Peyer's patch (tissue), 4 donors: Measurements from ENCODE around the gene TECPR2. TPM values are rescaled to one million over a fixed set of nuclear protein-coding genes. Genes with fewer than 3 reads are reported as not detected.

ENCODE experiments used
- DNase-seq, 3 donors: peaks; one replicate each; pipeline ENCODE4 v3.0.0-alpha.2; 2017 to 2019
- H3K27ac ChIP-seq, 4 donors: fragments of 200-600 bp; sonication (generic); one replicate each; pipeline ENCODE4 v1.5.1; 2016 to 2019
- H3K27me3 ChIP-seq, 2 donors: fragments of 200-600 bp; sonication (generic); one replicate each; pipeline ENCODE4 v1.5.1; 2019
- H3K36me3 ChIP-seq, 3 donors: fragments of 200-600 bp; sonication (generic); one replicate each; pipeline ENCODE4 v1.5.1; 2016 to 2019
- H3K4me1 ChIP-seq, 4 donors: fragments of 200-600 bp; sonication (generic); one replicate each; pipeline ENCODE4 v1.5.1; 2016 to 2019
- H3K4me3 ChIP-seq, 4 donors: fragments of 200-600 bp; sonication (generic); 1 replicate in 3 of 4; 2 replicates in 1 of 4; pipeline ENCODE4 v1.5.1; 2016 to 2019; ENCODE audit warnings: mild to moderate bottlenecking in 1 of 4
- H3K9me3 ChIP-seq, 4 donors: fragments of 200-600 bp; sonication (generic); one replicate each; pipeline ENCODE4 v1.5.1; 2016 to 2019; ENCODE audit warnings: mild to moderate bottlenecking in 1 of 4
- CTCF ChIP-seq, 6 experiments: fragments of 450-650 bp in 4 of 6; fragments of 200-600 bp in 2 of 6; sonication (generic) in 1 of 6; IDR thresholded peaks; one replicate each; pipeline ENCODE4 v1.5.1; 2017 to 2019; ENCODE audit warnings: antibody characterized with exemption in 6 of 6, mild to moderate bottlenecking in 3 of 6, moderate library complexity in 1 of 6
- POLR2A ChIP-seq, 2 donors: fragments of 450-650 bp; IDR thresholded peaks; one replicate each; pipeline ENCODE4 v1.5.1; 2017; ENCODE audit warnings: antibody characterized with exemption in 2 of 2, mild to moderate bottlenecking in 2 of 2, moderate library complexity in 2 of 2
- total RNA-seq, 4 donors: library from RNA; depleted of rRNA; stranded (reverse); fragments of >200 nt; gene quantifications; one replicate each; pipeline ENCODE4 v1.1.0, GENCODE V29; 2016

The TECPR2 gene
- total RNA-seq, 4 donors from 2014 or later, result 21.5 to 45.3 (median 22.4) TPM

- Histone ChIP-seq H3K4me3 (peak overlapping the region; percentile 39 to 58 (median 52)), H3K27me3 (no peaks in the 10 kb centered on the region), H3K4me1 (peaks cover 0 to 32% (median 9%) of the 10 kb centered on the region in 4 donors), H3K36me3 (no peaks in the 10 kb centered on the region), H3K27ac (peak overlapping the region; percentile 71 to 93 (median 81)), H3K9me3 (no peaks in the 10 kb centered on the region)
- TF ChIP-seq POLR2A (IDR thresholded peaks at IDR 0.05) (no peak), CTCF (IDR thresholded peaks at IDR 0.05) (peak; percentile 81 to 98 (median 92))
- DNase-seq, result peak; percentile 95 to 98 (median 97)
These were observed 45.8 kb upstream of the TECPR2 start for GRCh38 chr14:102316743-102317563.

GRCh38 chr14:102317564-102318248, 45.0 kb upstream of the TECPR2 start:
- DNase-seq, result peak in 2 of 3 donors; percentile 36 to 66
- H3K4me3 ChIP-seq, result peak overlapping the region; percentile 39 to 58 (median 52)

GRCh38 chr14:102318781-102319276, 43.9 kb upstream of the TECPR2 start:
- peak overlapping the region; percentile 82 to 93 (median 92) for H3K27ac ChIP-seq
- no peaks in the 10 kb centered on the region for H3K9me3 ChIP-seq
- no peaks in the 10 kb centered on the region for H3K36me3 ChIP-seq
- no peaks in the 10 kb centered on the region for H3K27me3 ChIP-seq
- peaks cover 0 to 48% (median 9%) of the 10 kb centered on the region in 4 donors for H3K4me1 ChIP-seq
- DNase-seq, result no peak
- peak overlapping the region; percentile 65 to 92 (median 76) for H3K4me3 ChIP-seq
- no peak for TF ChIP-seq CTCF (IDR thresholded peaks at IDR 0.05)

More at GRCh38 chr14:102317564-102318248, 45.0 kb upstream of the TECPR2 start:
- peak overlapping the region; percentile 71 to 93 (median 81) for H3K27ac ChIP-seq
- peaks cover 0 to 40% (median 9%) of the 10 kb centered on the region in 4 donors for H3K4me1 ChIP-seq
- no peaks in the 10 kb centered on the region for H3K9me3 ChIP-seq
- H3K27me3 ChIP-seq, result no peaks in the 10 kb centered on the region
- TF ChIP-seq CTCF (IDR thresholded peaks at IDR 0.05) (peak in 4 of 6 experiments; percentile 10 to 49 (median 34)), POLR2A (IDR thresholded peaks at IDR 0.05) (no peak)
- H3K36me3 ChIP-seq, result no peaks in the 10 kb centered on the region

GRCh38 chr14:102319351-102320032, 43.2 kb upstream of the TECPR2 start, which contains the start of gene ZNF839:
Gene ZNF839 (plus strand): TSS chr14:102319746. CDS start chr14:102319766, 20 bp downstream.
- Histone ChIP-seq H3K4me1 (peaks cover 0 to 47% (median 9%) of the 10 kb centered on the region in 4 donors), H3K9me3 (no peaks in the 10 kb centered on the region), H3K36me3 (no peaks in the 10 kb centered on the region), H3K27ac (peak within 1 kb of the TSS; percentile 82 to 93 (median 92)), H3K4me3 (peak within 1 kb of the TSS; percentile 65 to 92 (median 76)), H3K27me3 (no peaks in the 10 kb centered on the region)
- DNase-seq, result peak; percentile 90 to 97 (median 93)
- TF ChIP-seq POLR2A (IDR thresholded peaks at IDR 0.05), result peak in 1 of 2 donors; percentile 63
- no peak for TF ChIP-seq CTCF (IDR thresholded peaks at IDR 0.05)
